22Rv1 (cell line): ENCODE data around the gene GOLGA8K.
"Not testable (repeated sequence)": the region's sequence is repeated elsewhere in the genome, so short reads cannot be mapped to it uniquely, and the experiment has no call there.

Experiments used
- H3K27ac ChIP-seq: fragments of 450-650 bp; 2 replicates; pipeline ENCODE4 v1.5.1; 2017

GOLGA8K gene

GRCh38 chr15:32352748-32353147 is 50.3 kb downstream of the GOLGA8K start:
- H3K27ac ChIP-seq = not testable (repeated sequence)

- H3K27ac ChIP-seq = not testable (repeated sequence)
Measured at GRCh38 chr15:32350563-32351220, 52.4 kb downstream of the GOLGA8K start.

GRCh38 chr15:32347037-32347436 is 56.1 kb downstream of the GOLGA8K start:
- not testable (repeated sequence) for H3K27ac ChIP-seq

GRCh38 chr15:32345978-32346547 is 57.0 kb downstream of the GOLGA8K start:
- H3K27ac ChIP-seq = not testable (repeated sequence)

- not testable (repeated sequence) for H3K27ac ChIP-seq
Measured at GRCh38 chr15:32343921-32344320, 59.2 kb downstream of the GOLGA8K start.
